Measurements from ENCODE around the gene GALNT17.

Gene GALNT17

GRCh38 chr7:71470830-71471229 lies 338.9 kb downstream of the GALNT17 start:
- DNase-seq (ENCODE audit: extremely low read depth, low read depth) = no peak
- TF ChIP-seq CTCF (IDR thresholded peaks at IDR 0.05; ENCODE audit: low read depth, low read length, missing control alignments) = no peak
- no peak overlapping the region for H3K4me3 ChIP-seq (replicated peaks; ENCODE audit: low read depth, low read length)

DNA sequence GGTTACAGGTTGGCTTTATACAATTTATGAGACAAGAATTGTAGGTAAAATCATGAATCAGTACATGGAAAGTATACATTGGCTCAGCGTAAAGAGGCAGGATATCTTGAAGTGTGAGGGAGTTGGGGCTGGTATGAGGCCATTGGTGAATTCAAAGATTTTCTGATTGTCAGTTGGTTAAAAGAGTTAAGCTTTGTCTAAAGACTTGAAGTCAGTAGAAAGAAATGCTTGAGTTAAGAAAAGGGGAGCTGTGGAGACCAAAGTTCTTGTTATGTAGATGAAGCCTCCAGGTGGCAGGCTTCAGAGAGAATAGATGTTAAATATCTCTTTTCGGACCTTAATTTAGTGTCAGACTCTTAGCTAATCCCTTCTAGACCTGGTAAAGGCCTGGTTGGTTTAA lies 341.0 kb downstream of the GALNT17 start:
- H3K4me3 ChIP-seq (replicated peaks; ENCODE audit: low read depth, low read length) = no peak overlapping the region
- TF ChIP-seq CTCF (IDR thresholded peaks at IDR 0.05; ENCODE audit: low read depth, low read length, missing control alignments) = no peak
- no peak for DNase-seq (ENCODE audit: extremely low read depth, low read depth)

DNA sequence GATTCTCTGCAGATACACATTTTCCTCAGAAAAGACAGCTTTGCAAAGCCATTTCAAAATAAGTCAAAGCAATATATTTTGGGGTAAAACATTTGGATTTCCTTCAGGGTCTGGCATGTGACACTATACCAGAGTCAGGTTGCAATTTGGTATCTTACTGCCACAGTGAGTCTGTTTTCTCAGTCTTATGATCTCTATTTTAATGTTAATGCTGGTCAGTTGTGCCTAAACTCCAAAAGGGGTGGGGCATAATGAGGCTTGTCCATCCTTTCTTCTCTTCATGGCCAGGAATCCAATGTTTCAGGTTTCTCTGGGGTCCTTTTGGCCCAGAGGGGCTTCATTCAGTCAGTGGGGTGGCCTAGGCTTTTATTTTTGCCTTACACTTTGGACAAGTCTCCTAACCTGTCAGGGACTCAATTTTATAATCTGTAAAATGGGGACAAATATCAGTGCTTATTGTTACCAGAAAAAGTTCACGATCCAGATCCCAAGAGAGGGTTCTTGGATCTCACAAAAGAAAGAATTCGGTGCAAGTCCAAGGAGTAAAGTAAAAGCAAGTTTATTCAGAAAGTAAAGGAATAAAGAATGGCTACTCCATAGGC lies 341.5 kb downstream of the GALNT17 start:
- DNase-seq (ENCODE audit: extremely low read depth, low read depth) = no peak
- TF ChIP-seq CTCF (IDR thresholded peaks at IDR 0.05; ENCODE audit: low read depth, low read length, missing control alignments) = no peak
- no peak overlapping the region for H3K4me3 ChIP-seq (replicated peaks; ENCODE audit: low read depth, low read length)

DNA sequence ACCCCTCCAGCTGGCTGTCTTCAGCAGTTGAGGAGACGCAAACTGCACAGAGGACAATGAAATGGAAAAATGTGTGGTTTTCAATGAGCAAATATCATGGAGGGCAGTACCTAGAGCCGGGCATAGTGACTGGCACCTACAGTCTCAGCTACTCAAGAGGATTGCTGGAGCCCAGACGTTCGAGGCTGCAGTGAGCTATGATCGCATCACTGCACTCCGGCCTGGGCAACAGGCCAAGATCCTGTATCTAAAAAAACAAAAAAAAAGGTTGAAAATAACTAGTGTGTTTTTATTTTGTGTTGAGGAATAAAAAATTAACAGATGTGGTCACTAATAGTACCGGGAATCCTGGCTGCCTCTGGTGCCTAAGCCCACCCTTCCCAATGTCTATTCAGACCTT lies 345.5 kb downstream of the GALNT17 start:
- no peak for DNase-seq (ENCODE audit: extremely low read depth, low read depth)
- no peak overlapping the region for H3K4me3 ChIP-seq (replicated peaks; ENCODE audit: low read depth, low read length)
- TF ChIP-seq CTCF (IDR thresholded peaks at IDR 0.05; ENCODE audit: low read depth, low read length, missing control alignments) = no peak

- DNase-seq (ENCODE audit: extremely low read depth, low read depth) = no peak
- no peak overlapping the region for H3K4me3 ChIP-seq (replicated peaks; ENCODE audit: low read depth, low read length)
- no peak for TF ChIP-seq CTCF (IDR thresholded peaks at IDR 0.05; ENCODE audit: low read depth, low read length, missing control alignments)
Measured at GRCh38 chr7:71479231-71479630, 347.3 kb downstream of the GALNT17 start.

GRCh38 chr7:71480791-71481190 lies 348.8 kb downstream of the GALNT17 start:
- no peak for TF ChIP-seq CTCF (IDR thresholded peaks at IDR 0.05; ENCODE audit: low read depth, low read length, missing control alignments)
- H3K4me3 ChIP-seq (replicated peaks; ENCODE audit: low read depth, low read length) = no peak overlapping the region
- no peak for DNase-seq (ENCODE audit: extremely low read depth, low read depth)

- TF ChIP-seq CTCF (IDR thresholded peaks at IDR 0.05; ENCODE audit: low read depth, low read length, missing control alignments) = no peak
- no peak for DNase-seq (ENCODE audit: extremely low read depth, low read depth)
- no peak overlapping the region for H3K4me3 ChIP-seq (replicated peaks; ENCODE audit: low read depth, low read length)
Measured at GRCh38 chr7:71482284-71482683, 350.3 kb downstream of the GALNT17 start.

Measured in HFF-Myc (cell line).